Neural cell (in vitro differentiated cells): ENCODE data around the gene WBP1.

ENCODE experiments used
- CTCF ChIP-seq: fragments of 450-650 bp; IDR thresholded peaks from 2 replicates; pipeline ENCODE4 v1.5.1; 2014; ENCODE audit warnings: antibody characterized with exemption, mild to moderate bottlenecking, moderate library complexity; ENCODE audit not compliant: poor library complexity, severe bottlenecking
- EP300 ChIP-seq: fragments of 450-650 bp; conservative IDR thresholded peaks from 2 replicates; pipeline ENCODE4 v1.6.1; 2014; ENCODE audit warnings: antibody characterized with exemption, mild to moderate bottlenecking, moderate library complexity; ENCODE audit not compliant: poor library complexity, severe bottlenecking
- EZH2 ChIP-seq: fragments of 200-600, 300-800 bp; shearing (Covaris generic), sonication (generic); IDR thresholded peaks from 2 replicates; pipeline ENCODE4 v1.6.1; 2014; ENCODE audit warnings: antibody characterized with exemption, low read length, borderline replicate concordance, mild to moderate bottlenecking; ENCODE audit not compliant: insufficient read depth, poor library complexity, severe bottlenecking
- MXI1 ChIP-seq: fragments of 450-650 bp; conservative IDR thresholded peaks from 2 replicates; pipeline ENCODE4 v1.6.1; 2014; ENCODE audit warnings: antibody characterized with exemption, mild to moderate bottlenecking; ENCODE audit not compliant: poor library complexity, severe bottlenecking
- POLR2AphosphoS5 ChIP-seq: IDR thresholded peaks from 2 replicates; pipeline ENCODE4 v1.6.1; 2012
- RAD21 ChIP-seq: fragments of 450-650 bp; conservative IDR thresholded peaks from 2 replicates; pipeline ENCODE4 v1.6.1; 2014; ENCODE audit warnings: antibody characterized with exemption, mild to moderate bottlenecking, moderate library complexity
- REST ChIP-seq: IDR thresholded peaks from 2 replicates; pipeline ENCODE4 v1.6.1; 2012; ENCODE audit warnings: borderline replicate concordance
- TAF1 ChIP-seq: IDR thresholded peaks from 2 replicates; pipeline ENCODE4 v1.6.1; 2012; ENCODE audit warnings: low read depth

- peak; percentile 75 for TF ChIP-seq CTCF
- TF ChIP-seq POLR2AphosphoS5: peak; percentile 92
- TF ChIP-seq REST: peak; percentile 16
- TF ChIP-seq EZH2: no peak
- TF ChIP-seq EP300: peak; percentile 72
- peak; percentile 91 for TF ChIP-seq TAF1
- TF ChIP-seq MXI1: peak; percentile 75
- TF ChIP-seq RAD21: peak; percentile 59
These were observed 49.1 kb downstream of the WBP1 start, which contains the start of gene PCGF1 for GRCh38 chr2:74507145-74507925.
